HEK293 (cell line): Measurements from ENCODE around the gene SKIC8.

Experiments used
- CTCF ChIP-seq: fragments of 450-650 bp; formaldehyde crosslinking; IDR thresholded peaks from 2 replicates; pipeline ENCODE4 v1.5.1; 2016; ENCODE audit warnings: missing biosample characterization, missing genetic modification characterization
- PRDM2 ChIP-seq: fragments of 450-650 bp; formaldehyde crosslinking; IDR thresholded peaks from 2 replicates; pipeline ENCODE4 v1.5.1; 2016; ENCODE audit warnings: missing biosample characterization, missing genetic modification characterization, borderline replicate concordance
- TSHZ1 ChIP-seq: fragments of 450-650 bp; formaldehyde crosslinking; IDR thresholded peaks from 2 replicates; pipeline ENCODE4 v1.5.1; 2016; ENCODE audit warnings: missing biosample characterization, missing genetic modification characterization, borderline replicate concordance
- ZBTB17 ChIP-seq: fragments of 450-650 bp; formaldehyde crosslinking; IDR thresholded peaks from 2 replicates; pipeline ENCODE4 v1.5.1; 2016; ENCODE audit warnings: missing biosample characterization, missing genetic modification characterization
- ZBTB20 ChIP-seq: fragments of 450-650 bp; formaldehyde crosslinking; IDR thresholded peaks from 2 replicates; pipeline ENCODE4 v1.5.1; 2016; ENCODE audit warnings: missing biosample characterization, missing genetic modification characterization
- ZBTB8A ChIP-seq: fragments of 450-650 bp; formaldehyde crosslinking; IDR thresholded peaks from 2 replicates; pipeline ENCODE4 v1.5.1; 2016; ENCODE audit warnings: missing biosample characterization, missing genetic modification characterization
- ZNF184 ChIP-seq: fragments of 450-650 bp; IDR thresholded peaks from 2 replicates; pipeline ENCODE4 v1.5.1; 2018; ENCODE audit warnings: missing biosample characterization, mild to moderate bottlenecking, missing genetic modification characterization
- ZNF239 ChIP-seq: fragments of 450-650 bp; formaldehyde crosslinking; IDR thresholded peaks from 2 replicates; pipeline ENCODE4 v1.5.1; 2016; ENCODE audit warnings: missing biosample characterization, missing genetic modification characterization
- ZNF248 ChIP-seq: fragments of 450-650 bp; formaldehyde crosslinking; IDR thresholded peaks from 2 replicates; pipeline ENCODE4 v1.5.1; 2017; ENCODE audit warnings: missing biosample characterization, missing genetic modification characterization
- ZNF266 ChIP-seq: fragments of 450-650 bp; formaldehyde crosslinking; IDR thresholded peaks from 2 replicates; pipeline ENCODE4 v1.5.1; 2016; ENCODE audit warnings: missing biosample characterization, missing genetic modification characterization, low read depth
- ZNF354C ChIP-seq: fragments of 450-650 bp; formaldehyde crosslinking; IDR thresholded peaks from 2 replicates; pipeline ENCODE4 v1.5.1; 2016; ENCODE audit warnings: missing biosample characterization, missing genetic modification characterization, low read depth, borderline replicate concordance
- ZNF555 ChIP-seq: fragments of 450-650 bp; formaldehyde crosslinking; conservative IDR thresholded peaks from 2 replicates; pipeline ENCODE4 v1.5.1; 2017; ENCODE audit warnings: missing biosample characterization, mild to moderate bottlenecking, missing genetic modification characterization, inconsistent platforms
- ZNF623 ChIP-seq: fragments of 450-650 bp; formaldehyde crosslinking; IDR thresholded peaks from 2 replicates; pipeline ENCODE4 v1.5.1; 2016; ENCODE audit warnings: missing biosample characterization, missing genetic modification characterization
- ZNF664 ChIP-seq: fragments of 450-650 bp; formaldehyde crosslinking; IDR thresholded peaks from 2 replicates; pipeline ENCODE4 v1.5.1; 2016; ENCODE audit warnings: missing biosample characterization, missing genetic modification characterization
- ZNF704 ChIP-seq: fragments of 450-650 bp; formaldehyde crosslinking; IDR thresholded peaks from 2 replicates; pipeline ENCODE4 v1.5.1; 2016; ENCODE audit warnings: missing biosample characterization, missing genetic modification characterization
- ZNF747 ChIP-seq: fragments of 450-650 bp; formaldehyde crosslinking; IDR thresholded peaks from 2 replicates; pipeline ENCODE4 v1.5.1; 2016; ENCODE audit warnings: missing biosample characterization, missing genetic modification characterization
- ZNF837 ChIP-seq: fragments of 450-650 bp; formaldehyde crosslinking; IDR thresholded peaks from 2 replicates; pipeline ENCODE4 v1.5.1; 2016; ENCODE audit warnings: missing biosample characterization, missing genetic modification characterization
- ZSCAN23 ChIP-seq: fragments of 450-650 bp; formaldehyde crosslinking; IDR thresholded peaks from 2 replicates; pipeline ENCODE4 v1.5.1; 2016; ENCODE audit warnings: missing biosample characterization, missing genetic modification characterization
- TF ChIP-seq, protein P1 (sequence below): sonication (generic); formaldehyde crosslinking; IDR thresholded peaks from 2 replicates; pipeline ENCODE4 v1.8.1; 2022; ENCODE audit warnings: mild to moderate bottlenecking, moderate library complexity, missing genetic modification reagents

The SKIC8 gene

GRCh38 chr15:78255421-78256043 is 43.9 kb downstream of the SKIC8 start (continued):
- TF ChIP-seq ZNF266 (tag by site-specific recombination) (0 out of 2 replicates have a peak, but pooled peaks have one; percentile 23), ZNF704 (tag by site-specific recombination) (no peak), ZNF239 (no peak), ZNF354C (tag by site-specific recombination) (no peak), ZNF184 (tag by site-specific recombination) (no peak), ZSCAN23 (no peak), ZNF837 (tag by site-specific recombination) (no peak), CTCF (tag by site-specific recombination) (no peak), ZNF664 (tag by site-specific recombination) (no peak), ZNF747 (tag by site-specific recombination) (no peak), ZBTB20 (tag by site-specific recombination) (no peak), ZNF555 (peak; percentile 39), ZNF248 (tag by site-specific recombination) (no peak), TSHZ1 (no peak), PRDM2 (tag by site-specific recombination) (no peak), ZNF623 (tag by site-specific recombination) (peak; percentile 51), ZBTB8A (tag by site-specific recombination) (peak; percentile 32; the same call in 1 of the 2 replicates), ZBTB17 (no peak)
- TF ChIP-seq, protein P1, sequence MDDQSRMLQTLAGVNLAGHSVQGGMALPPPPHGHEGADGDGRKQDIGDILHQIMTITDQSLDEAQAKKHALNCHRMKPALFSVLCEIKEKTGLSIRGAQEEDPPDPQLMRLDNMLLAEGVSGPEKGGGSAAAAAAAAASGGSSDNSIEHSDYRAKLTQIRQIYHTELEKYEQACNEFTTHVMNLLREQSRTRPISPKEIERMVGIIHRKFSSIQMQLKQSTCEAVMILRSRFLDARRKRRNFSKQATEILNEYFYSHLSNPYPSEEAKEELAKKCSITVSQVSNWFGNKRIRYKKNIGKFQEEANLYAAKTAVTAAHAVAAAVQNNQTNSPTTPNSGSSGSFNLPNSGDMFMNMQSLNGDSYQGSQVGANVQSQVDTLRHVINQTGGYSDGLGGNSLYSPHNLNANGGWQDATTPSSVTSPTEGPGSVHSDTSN (CRISPR knock-in tag): no peak
